Measurements from ENCODE around the gene MYBPH.

MYBPH gene

DNA sequence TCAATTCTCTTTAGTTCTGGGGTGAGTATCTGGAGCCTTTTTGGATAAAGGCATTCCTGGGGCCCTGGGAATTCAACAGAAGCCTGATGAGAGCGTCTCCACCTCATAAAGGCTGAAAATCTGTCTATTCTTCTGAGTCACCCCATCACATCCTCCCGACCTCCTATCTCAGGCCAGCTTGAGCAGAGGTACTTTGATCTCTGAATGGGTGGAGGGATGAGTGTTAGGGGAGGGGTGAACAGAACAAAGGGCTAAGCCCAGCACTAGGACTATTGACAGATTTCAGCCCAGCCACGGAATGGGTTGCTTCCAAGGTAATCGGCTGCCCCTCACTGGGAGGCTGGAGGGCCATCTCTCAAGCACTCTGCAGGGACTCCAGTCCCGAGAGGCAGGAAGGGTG lies 2.5 kb upstream of the MYBPH start:
- peak; percentile 40 for DNase-seq

DNA sequence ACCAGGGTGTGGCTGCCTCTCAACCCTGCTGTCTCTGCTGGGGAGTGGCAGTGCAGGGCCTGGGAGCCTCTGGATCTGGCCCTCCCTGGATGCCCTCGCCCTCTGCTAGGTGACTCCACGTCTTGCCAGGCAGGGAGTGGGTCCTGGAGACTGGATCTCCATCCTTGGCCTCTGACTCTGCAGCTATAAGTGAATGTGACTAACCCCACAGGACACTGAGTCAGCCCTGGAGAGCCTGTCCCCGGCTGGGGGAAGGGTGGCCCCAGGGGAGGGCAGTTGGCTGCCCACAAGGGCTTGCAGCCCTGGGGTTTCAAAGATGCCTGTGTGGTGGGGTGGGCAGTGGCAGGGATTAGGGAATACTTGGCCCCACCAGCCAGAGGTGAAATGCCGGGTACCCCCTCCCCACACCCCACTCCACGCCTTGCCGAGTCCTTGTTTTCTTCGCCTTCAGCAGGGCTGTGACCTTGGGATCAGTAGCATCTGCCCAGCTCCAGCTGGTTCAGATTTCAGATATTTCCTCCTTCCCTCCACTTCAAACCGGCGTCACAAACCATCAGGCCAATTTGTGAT lies 1.9 kb upstream of the MYBPH start:
- no peak for DNase-seq

DNA sequence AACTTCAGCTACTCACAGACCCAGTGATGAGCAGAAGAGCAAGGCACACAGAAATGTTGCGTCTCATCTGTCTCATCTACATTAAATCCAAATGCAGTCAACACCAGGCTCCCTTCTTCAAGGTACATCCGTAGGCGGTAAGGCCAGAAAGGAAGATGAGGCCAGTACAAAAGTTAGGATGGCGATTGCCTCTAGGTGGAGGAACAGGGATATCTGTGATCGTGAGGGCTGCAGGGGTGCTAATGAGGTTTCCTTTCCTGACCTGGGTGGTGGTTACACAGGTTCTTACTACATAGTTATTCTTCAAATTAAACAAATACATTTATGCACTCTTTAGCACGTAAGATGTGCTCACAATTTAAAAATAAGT lies 1.4 kb upstream of the MYBPH start:
- no peak for DNase-seq

DNA sequence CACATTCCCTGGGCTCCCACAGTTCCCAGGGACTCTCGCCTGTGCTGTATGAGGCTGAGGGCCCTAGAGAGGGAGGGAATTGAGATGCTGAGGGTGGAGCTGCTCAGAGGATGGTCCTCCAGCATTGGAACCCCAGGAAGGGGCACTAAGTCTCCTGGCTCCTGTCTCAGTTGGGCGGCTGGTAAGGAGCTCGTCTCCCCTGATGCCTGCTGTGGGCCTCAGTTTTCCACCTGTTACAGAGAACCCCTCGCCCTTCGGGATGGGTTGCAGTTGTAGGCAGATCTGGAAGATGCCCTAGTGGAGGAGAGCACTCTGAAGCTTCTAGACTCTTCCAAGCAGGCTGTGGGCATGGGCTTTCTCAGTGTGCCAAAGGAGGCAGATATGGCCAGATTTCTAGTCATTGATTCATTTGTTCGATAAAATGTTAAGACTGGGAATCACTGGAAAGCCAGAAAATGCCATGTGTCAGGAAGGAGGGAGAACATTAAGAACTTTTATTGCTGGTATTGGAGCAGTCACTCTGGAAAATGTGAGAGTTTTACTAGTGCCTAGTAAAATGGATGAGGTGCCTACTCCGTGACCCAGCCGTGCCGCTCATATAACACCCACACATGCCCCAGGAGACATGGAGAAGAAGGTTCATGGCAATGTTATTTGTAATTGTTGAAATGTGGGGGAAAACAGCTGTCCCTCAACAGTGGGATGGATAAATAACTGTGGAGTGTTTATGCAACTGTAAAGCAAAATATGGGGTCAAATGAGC lies 828 bp upstream of the MYBPH start:
- DNase-seq, result no peak

DNA sequence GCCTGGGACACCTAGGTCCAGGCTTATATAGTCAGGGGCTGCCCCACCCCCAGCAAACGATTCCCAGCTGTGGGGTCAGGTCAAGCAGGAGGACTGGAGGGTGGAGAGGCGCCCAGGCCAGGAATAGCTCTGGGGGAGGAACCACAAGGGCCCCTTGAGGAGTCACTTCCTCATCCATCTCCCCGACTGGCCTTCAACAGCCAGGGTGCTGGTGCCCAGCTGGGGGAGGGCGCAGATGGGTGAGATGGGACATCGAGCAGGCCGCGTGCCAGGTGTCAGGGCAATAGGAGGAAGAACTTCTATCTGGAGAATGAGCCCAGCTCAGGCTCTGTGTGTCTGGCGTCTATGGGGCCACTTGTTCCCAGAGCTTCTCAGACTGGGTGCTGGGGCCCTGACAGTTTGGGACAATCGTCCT lies 208 bp upstream of the MYBPH start:
- no peak for DNase-seq

DNA sequence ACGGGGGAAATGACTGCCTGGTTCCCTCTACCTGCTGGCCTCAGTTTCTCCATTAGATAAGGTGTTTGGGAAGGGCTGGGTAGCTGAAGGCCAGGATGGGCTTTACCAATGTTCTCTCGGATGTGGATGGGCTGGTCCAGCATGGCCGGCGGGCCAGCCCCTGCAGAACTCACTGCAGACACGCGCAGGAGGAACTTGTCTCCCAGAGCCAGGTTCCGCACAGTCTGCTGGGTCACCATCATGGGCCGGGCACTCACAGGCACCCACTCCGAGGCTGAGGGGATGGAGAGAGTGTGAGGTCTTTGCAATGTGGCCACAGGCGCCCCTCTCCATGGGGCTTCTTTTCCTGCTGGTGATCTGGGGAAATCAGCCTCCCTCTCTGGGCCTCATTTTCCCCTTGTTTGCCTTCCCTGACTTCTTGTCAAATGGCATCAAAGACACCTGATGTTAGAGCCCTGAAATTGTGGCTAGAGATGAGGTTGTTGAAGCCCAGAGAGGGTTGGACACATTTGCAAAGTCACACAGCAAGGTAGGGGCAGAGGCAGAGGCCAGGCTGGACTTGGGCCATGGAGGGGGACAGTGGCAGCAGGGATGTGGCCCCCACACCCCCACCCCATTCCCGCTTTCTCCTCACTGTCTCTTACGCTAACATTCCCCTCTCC lies 1.2 kb downstream of the MYBPH start:
- no peak for DNase-seq

DNA sequence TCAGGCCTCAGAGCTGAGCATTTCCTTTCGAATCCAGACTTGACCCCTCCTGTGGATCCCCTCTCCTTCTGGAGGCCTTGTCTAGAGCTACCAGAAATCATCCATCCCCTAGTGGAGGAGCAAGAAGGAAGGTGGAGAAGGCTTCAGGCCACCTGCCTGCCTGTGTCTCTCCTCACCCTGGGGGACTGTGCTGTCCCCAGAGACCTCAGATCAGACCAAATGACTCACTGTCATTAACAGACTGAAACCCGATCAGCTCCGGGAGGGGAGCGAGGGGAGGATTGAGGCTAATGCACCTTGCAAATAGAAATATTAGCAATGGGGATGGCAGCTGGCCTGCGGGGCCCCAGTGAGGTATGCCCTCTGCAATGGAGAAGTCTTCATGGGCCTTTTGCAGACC lies 2.1 kb downstream of the MYBPH start:
- DNase-seq, result no peak

DNA sequence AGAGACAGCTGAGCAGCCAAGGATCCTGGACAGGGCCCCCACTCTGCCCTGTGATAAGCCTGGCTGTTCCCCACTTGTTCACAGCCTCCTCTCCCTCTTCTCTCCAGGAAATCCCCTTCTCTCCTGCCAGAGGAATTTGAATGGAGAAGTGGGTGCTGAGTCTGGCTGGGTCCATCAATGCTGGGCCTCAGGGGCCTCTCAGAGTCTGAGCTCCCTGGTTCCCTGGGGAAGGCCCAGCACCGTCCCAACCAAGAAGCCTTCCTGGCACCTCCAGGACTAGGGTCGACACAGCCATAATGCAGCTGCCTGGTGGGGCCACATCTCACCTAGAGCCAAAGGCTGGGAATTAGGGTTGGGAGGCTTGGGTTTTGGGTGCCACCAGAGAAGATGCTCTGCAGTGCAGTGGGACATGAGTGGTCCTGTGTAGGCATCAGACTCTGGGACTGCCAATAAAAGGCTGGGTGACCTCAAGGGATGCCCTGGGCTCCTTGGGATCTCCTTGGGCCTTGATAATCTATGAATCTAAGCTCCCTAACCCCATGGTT lies 2.5 kb downstream of the MYBPH start:
- no peak for DNase-seq

DNA sequence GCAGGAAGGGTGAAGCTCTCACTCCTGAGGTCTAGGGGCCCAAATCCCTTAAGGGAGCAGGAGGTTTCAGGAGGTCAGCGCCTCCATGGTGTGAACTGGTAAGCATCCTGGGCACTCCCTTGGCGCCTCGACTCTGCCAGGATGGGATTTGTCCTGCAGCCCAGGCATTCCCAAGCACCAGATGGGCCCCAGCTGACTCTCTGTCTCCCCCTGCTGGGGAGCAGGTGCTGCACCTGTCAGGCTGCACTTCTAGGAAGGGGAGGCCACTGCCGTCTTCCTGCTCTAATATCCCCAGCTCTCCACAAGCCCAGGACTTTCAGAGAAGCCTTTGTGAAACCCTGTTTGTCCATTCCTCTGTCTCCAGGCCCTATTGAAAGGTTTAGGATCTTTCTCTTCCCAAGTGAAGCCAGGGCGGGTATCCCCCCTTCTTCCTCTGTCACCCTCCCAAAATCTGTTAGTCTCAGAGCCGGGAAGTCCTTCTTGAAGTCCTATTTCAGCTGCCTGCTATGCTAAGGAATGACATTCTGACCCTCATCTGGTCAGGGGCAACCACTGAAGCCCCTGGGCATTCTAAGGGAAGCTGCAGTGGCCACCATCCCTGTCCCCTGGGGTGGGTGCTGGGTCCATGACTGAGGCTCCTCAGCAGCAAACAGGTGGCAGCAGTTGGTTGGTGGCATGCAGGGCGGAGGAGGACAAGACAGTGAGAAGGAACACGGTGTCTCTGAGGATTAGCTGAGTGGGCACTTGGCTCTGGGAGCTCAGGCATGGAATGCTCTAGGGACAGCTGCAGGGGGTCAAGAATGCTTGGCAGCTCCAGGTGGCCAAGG lies 3.2 kb downstream of the MYBPH start:
- DNase-seq, result peak; percentile 17

DNA sequence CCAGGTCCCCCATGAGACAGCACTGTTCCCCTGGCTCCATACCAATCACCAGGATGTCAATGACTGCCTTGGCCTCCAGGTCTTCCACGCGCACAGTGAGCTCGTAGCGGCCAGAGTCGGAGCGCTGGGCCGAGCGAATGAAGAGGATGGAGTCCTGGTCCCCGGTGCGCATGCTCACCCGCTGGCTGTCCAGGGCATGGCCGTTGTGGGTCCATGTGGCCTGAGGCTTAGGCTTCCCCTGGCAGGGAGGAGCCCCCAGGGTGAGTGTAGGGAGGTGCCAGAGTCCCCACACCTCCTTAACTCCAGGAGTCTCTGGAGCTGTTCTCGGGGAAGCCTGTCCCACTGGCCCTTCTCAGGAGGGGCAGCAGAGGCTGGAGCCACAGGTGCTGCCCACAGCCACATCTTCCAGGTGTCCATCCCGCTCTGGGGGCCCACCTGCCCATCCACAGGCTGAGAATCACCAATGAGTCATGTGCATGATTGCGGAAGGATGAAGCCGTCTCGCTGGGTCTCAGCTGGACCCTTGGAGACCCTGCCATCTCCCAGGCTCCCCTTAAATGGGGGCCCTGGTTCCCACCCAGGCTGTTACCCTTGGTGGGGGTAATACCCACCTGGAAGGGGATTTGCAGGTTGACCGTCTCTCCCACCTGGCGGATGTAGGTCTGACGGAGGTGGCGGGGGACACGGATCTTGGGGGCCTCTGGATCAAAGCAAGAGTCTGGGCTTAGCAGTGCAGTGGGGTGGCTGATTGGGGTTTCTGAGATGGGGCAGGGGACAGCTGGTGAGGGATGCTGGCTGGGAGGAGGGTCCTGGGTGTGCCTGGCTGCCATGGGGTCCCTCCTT lies 4.1 kb downstream of the MYBPH start:
- DNase-seq, result no peak

DNA sequence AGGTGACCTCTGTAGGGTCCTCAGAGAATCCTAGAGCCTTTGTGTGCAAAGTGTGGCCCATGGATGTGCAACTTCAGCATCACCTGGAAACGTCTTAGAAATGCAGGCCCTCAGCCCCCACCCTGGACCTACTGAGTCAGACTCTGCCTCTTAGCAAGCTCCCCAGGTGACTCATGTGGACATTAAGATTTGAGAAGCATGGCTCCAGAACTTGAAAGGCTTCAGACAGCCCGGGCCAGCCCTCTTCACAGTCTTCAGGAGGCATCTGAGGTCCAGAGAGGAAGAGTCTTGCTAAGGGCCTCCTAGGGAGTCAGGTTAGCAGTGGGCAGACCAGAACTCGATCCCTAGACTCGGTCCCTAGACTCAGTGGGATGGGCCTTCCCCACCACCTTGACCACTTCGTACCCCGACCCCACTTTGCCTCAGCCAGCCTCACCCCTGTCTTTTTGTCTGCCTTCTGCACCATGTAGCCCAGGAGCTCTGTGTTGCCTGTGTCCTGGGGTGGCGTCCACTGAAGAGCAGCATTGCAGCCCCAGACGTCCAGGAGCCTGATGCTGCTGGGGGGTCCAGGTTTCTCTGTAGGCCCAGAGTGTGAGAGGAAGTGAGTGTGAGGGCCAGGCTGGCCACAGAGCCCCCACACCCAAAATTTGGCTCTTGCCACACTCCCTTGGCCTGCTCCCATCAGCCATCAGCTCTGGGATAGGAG lies 4.8 kb downstream of the MYBPH start:
- DNase-seq, result no peak

DNA sequence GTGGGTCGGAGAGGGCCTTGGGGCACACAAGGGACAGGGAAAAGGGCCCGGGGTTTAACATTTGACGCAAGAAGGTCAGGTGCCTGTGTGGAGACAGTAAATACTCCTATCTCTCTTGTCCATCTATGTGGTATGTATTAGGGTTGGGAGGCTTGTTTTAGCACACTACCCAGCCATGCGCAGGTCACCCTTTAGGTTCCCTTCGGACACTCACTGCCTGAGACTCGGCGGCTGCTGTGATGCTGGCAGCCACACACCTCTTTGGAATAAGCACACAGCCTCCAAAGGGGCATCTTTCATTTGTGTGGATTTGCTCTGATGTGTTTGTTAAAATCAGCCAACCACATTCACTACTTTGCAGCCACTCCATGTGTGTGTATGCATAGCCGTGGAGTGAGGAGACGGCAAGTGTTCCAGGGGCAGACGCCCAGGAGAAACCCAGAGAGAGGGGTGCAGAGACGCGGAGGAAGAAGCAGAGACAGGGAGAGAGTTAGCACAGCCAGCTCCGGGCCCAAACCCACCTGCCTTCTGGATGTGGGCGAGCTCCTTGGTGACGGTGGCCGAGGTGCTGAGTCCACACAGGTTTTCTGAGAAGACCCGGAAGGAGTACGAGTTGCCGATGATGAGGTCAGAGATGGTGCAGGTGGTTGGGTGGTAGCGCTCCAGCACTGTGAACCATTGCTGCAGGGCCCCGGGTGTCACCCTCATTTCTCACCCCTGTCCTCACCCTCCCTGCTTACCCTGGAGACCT lies 5.7 kb downstream of the MYBPH start:
- DNase-seq, result no peak

DNA sequence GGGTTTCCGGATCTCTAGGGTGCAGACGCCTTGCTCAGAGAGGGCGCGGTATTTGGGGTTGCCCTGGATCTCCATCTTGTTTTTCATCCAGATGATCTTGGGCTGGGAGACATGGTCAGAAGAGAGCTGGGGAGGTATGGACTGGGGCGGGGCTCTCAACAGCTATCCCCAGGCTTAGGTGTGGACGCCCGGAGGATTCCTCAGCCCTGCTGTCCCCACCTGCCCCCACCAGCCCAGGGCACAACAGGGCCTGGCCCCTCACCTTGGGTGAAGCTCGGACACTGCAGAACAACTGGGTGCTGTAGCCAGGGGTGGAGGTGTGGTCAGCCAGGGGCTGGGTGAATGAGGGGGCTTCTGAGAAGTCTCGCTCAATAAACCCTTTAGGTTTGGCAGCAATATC lies 6.6 kb downstream of the MYBPH start:
- no peak for DNase-seq

DNA sequence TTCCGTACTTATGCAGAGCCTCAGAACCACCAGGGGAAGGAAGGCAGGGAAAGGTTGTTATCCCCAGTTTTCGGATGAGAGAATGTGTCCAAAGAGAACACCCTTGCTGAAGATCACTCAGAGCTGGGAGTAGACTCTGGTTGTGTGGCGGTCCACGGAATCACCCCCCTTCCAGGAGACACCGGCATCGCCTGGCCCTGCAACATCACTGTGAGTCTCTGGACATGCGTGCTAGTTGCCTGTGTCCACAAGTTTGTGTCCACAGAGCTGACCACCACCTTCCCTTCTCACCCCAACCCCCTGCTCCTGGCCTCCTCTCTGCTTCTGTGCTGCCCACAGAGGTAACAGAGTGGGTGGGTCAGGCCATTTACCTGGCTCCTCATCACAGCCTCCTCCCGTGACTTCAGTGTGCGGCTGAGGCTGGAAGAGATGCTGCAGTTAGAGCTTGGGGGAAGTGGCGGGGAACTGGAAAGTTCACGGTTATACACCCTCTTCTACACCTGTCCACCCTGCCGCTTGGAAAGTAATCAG lies 7.3 kb downstream of the MYBPH start:
- DNase-seq, result no peak

DNA sequence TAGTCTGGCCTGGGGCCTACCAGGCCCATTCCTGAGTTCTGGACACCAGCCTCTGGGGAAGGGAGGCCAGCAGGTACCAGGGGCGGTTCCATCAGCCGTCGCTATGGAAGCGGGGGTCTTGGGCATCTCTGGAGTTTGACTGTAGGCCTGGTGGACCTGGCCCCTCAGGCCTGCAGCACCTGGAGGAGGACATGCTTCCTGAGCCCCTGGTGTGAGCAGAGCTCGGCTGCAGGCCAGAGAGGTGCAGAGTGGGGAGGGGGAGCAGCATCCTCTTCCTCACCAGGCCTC lies 7.8 kb downstream of the MYBPH start:
- no peak for DNase-seq

DNA sequence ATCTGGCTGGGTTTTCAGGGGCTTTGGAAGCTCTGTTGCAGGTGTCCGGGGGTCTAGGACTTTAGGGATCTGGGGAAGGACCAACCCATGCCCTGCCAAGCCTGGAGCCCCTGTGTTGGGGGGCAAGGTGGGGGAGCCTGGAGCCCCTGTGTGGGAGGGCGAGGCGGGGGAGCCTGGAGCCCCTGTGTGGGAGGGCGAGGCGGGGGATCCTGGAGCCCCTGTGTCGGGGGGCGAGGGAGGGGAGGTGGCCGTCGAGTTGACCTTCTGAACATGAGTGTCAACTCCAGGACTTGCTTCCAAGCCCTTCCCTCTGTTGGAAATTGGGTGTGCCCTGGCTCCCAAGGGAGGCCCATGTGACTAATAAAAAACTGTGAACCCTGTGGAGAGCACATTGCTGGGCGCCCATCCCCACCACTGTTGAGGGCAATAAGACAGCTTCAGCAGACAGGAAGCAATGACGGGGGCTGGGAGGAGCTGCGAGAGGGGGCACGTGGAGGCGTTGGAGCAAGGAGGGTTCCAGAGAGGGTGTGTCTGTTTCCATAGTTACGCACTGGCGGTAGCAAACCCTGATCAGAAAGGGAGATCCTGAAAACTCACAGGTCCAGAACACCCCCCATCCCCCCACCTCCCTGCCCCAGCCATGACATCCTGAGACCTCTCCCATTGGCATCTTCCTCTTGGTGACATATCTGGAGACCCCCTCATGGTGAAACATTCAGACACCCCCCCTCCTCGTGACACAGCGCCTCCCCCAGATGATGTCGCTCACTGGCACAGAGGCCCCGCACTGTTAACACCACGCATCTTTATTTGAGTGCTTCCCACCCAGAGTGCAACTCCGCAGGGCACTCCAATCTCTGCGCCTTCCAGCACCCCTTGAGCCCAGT lies 8.4 kb downstream of the MYBPH start:
- no peak for DNase-seq

DNA sequence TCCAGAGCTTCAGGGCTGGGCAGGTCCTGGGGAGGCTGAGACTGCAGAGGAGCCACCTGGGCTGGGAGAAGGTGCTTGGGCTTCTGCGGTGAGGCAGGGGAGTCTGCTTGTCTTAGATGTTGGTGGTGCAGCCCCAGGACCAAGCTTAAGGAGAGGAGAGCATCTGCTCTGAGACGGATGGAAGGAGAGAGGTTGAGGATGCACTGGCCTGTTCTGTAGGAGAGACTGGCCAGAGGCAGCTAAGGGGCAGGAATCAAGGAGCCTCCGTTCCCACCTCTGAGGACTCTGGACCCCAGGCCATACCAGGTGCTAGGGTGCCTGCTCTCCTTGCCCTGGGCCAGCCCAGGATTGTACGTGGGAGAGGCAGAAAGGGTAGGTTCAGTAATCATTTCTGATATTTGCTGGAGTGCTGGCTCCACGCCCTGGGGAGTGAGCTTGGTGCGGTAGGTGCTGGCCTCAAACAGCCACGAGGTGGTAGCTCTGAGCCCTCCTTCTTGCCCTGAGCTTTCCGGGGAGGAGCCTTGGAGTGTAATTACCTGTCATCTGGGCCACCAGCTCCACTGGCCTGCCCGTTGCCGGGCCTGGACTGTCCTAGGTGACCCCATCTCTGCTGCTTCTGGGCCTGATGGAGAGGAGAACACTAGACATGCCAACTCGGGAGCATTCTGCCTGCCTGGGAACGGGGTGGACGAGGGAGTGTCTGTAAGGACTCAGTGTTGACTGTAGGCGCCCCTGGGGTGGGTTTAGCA lies 9.3 kb downstream of the MYBPH start:
- DNase-seq, result no peak

DNA sequence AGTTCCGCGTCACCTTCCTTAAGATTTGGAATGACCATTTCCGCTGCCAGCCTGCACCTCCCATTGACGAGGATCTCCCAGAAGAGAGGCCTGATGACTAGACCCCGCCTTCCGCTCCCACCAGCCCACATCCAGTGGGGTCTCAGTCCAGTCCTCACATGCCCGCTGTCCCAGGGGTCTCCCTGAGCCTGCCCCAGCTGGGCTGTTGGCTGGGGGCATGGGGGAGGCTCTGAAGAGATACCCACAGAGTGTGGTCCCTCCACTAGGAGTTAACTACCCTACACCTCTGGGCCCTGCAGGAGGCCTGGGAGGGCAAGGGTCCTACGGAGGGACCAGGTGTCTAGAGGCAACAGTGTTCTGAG lies 9.8 kb downstream of the MYBPH start:
- no peak for DNase-seq
